Tibial artery (tissue), 4 donors: ENCODE results near the gene INSC.

Experiments used
- DNase-seq, 2 donors: peaks; one replicate each; pipeline ENCODE4 v3.0.0-alpha.2; 2019
- H3K27ac ChIP-seq, 2 donors: fragments of 200-600 bp; sonication (generic) in 1 of 2; 1 replicate in 1 of 2; 2 replicates in 1 of 2; pipeline ENCODE4 v1.5.1; 2018 to 2019; ENCODE audit warnings: mild to moderate bottlenecking in 1 of 2
- H3K27me3 ChIP-seq, 2 donors: fragments of 200-600 bp; sonication (generic) in 1 of 2; one replicate each; pipeline versions ENCODE4 v1.5.1 to v1.6.0; 2016 to 2019
- H3K36me3 ChIP-seq, 3 donors: fragments of 200-600 bp; sonication (generic) in 2 of 3; one replicate each; pipeline ENCODE4 v1.5.1; 2016 to 2019; ENCODE audit warnings: mild to moderate bottlenecking in 2 of 3
- H3K4me1 ChIP-seq, 4 donors: fragments of 200-600 bp; sonication (generic) in 2 of 4; 1 replicate in 3 of 4; 2 replicates in 1 of 4; pipeline ENCODE4 v1.5.1; 2016 to 2019
- H3K4me3 ChIP-seq, 2 donors: fragments of 200-600 bp; sonication (generic) in 1 of 2; 1 replicate in 1 of 2; 2 replicates in 1 of 2; pipeline ENCODE4 v1.5.1; 2018 to 2019; ENCODE audit warnings: mild to moderate bottlenecking in 2 of 2
- H3K9me3 ChIP-seq, 3 donors: fragments of 200-600 bp; sonication (generic) in 1 of 3; one replicate each; pipeline ENCODE4 v1.5.1; 2016 to 2019
- intact Hi-C: fragments of 100-400 bp; cut with DNase I; formaldehyde crosslinking; loops from one replicate; pipeline ENCODE4 v1.15.0; 2023; ENCODE audit warnings: low total_unique reads
- TF ChIP-seq, protein P1 (sequence below), 2 experiments: fragments of 200-600 bp in 1 of 2; fragments of 450-650 bp in 1 of 2; IDR thresholded peaks; one replicate each; pipeline ENCODE4 v1.5.1; 2017 to 2019; ENCODE audit warnings: antibody characterized with exemption in 2 of 2, mild to moderate bottlenecking in 1 of 2, moderate library complexity in 1 of 2

Gene INSC

DNA sequence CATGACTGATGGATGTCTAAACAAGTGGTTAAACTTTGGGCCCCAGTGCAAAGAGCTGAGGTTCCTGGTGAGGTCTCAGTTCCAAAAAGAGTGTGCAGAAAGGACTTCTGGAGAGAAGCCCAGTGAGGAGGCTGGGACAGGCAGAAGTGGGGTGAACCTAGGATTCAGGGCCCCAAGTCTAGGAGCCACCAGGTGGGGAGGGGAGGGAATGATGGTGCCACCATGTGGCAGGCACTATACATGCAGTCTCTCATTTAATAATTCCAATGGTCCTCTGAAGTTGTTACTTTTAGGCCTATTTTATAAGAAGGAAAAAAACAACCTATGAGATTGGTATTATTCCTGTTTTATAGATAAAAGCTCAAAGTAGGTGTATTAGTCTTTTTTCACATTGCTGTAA lies 102.0 kb downstream of the INSC start:
- no peak for DNase-seq
- TF ChIP-seq, protein P1, sequence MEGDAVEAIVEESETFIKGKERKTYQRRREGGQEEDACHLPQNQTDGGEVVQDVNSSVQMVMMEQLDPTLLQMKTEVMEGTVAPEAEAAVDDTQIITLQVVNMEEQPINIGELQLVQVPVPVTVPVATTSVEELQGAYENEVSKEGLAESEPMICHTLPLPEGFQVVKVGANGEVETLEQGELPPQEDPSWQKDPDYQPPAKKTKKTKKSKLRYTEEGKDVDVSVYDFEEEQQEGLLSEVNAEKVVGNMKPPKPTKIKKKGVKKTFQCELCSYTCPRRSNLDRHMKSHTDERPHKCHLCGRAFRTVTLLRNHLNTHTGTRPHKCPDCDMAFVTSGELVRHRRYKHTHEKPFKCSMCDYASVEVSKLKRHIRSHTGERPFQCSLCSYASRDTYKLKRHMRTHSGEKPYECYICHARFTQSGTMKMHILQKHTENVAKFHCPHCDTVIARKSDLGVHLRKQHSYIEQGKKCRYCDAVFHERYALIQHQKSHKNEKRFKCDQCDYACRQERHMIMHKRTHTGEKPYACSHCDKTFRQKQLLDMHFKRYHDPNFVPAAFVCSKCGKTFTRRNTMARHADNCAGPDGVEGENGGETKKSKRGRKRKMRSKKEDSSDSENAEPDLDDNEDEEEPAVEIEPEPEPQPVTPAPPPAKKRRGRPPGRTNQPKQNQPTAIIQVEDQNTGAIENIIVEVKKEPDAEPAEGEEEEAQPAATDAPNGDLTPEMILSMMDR (IDR thresholded peaks at IDR 0.05), result no peak
- no peaks in the 10 kb centered on the region for H3K36me3 ChIP-seq
- no peak overlapping the region for H3K27ac ChIP-seq
- no peaks in the 10 kb centered on the region for H3K27me3 ChIP-seq
- no peaks in the 10 kb centered on the region for H3K4me1 ChIP-seq
- H3K4me3 ChIP-seq, result no peak overlapping the region
- intact Hi-C loops, result no loop called here
- H3K9me3 ChIP-seq, result no peaks in the 10 kb centered on the region

DNA sequence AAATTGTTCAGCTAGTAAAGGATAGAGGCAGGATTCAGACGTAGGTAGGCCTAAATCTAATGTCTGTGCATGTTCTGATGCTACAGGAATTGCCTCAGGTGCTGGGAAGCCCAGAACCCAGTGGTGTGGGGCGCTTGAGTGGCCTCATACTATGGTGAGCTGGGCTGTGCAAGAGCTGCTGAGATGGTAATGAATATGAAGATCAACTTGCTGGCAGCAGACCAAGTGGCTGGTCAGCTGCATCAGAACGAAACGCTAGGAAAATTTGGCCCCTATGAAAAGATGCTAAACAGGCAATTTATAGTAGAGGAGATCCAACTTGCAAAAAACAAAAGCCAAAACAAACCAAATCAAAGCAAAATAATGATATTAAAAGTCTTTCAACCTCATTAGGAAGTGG lies 102.7 kb downstream of the INSC start:
- Histone ChIP-seq H3K36me3 (no peaks in the 10 kb centered on the region), H3K4me1 (no peaks in the 10 kb centered on the region), H3K9me3 (no peaks in the 10 kb centered on the region), H3K27me3 (no peaks in the 10 kb centered on the region), H3K27ac (no peak overlapping the region), H3K4me3 (no peak overlapping the region)
- DNase-seq, result no peak
- intact Hi-C loops, result no loop called here
- TF ChIP-seq, protein P1 (IDR thresholded peaks at IDR 0.05), result no peak

DNA sequence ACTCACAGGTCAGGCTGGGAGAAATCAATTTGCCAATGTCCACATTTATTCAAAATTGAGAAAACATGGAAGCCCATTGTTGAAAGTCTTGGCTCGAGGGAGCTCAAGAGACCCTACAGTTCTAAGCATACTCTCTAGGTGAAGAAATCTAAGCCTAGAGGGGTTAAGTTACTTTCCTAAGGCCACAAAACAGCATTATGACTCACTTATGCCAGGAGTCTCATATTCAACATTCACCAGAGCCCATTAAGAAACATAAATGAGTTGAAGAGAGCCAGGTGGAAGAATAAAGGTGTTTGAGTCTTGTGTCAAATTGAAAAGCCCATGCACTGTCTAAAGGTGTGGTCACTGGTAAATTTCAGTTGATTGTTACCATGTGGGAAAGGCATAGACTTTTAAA lies 108.1 kb downstream of the INSC start:
- intact Hi-C loops, result no loop called here
- no peaks in the 10 kb centered on the region for H3K4me1 ChIP-seq
- H3K9me3 ChIP-seq, result no peaks in the 10 kb centered on the region
- H3K27me3 ChIP-seq, result no peaks in the 10 kb centered on the region
- no peak overlapping the region for H3K27ac ChIP-seq
- no peak for DNase-seq
- H3K36me3 ChIP-seq, result no peaks in the 10 kb centered on the region
- H3K4me3 ChIP-seq, result no peak overlapping the region
- TF ChIP-seq, protein P1 (IDR thresholded peaks at IDR 0.05), result no peak

DNA sequence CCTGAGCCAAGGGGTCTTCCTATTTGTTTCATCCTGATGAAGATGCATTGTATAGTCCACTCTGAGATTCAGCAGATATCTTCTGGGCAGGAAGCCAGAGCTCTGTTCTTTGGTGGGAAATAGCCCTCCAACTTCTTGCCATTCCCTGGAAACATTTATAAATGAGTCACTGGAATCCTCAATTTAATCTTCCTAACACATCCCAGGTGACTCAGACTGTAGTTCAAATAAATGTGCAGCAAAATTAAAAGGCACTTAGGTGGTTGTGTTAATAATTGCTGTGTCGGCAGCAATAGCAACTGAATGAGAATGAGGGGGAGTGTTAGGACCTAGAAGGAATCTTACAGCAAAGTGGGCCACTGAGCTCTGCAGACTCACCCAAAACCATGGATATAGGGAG lies 108.6 kb downstream of the INSC start:
- Histone ChIP-seq H3K36me3 (no peaks in the 10 kb centered on the region), H3K27me3 (no peaks in the 10 kb centered on the region), H3K4me3 (no peak overlapping the region), H3K4me1 (no peaks in the 10 kb centered on the region), H3K27ac (no peak overlapping the region), H3K9me3 (no peaks in the 10 kb centered on the region)
- no peak for DNase-seq
- intact Hi-C loops, result no loop called here
- TF ChIP-seq, protein P1 (IDR thresholded peaks at IDR 0.05), result no peak

DNA sequence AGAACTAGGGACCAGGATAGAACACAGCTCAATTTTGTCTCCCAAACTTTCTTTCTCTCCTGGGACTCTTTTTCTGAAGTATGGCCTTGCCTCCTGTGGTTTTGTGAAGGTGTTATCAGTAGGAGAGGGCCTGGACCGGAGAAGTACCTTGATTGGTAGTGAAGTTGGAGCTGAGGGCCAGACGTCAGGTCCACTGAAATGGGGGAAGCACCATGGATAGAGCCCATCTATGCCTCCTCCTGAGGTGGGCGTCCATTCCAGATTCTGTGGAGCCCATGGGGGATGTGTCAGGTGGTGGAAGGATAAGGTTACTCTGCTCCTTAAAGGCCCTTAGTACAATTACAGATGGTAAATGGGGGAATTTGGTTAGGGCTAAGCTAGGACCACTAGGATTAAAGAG lies 109.7 kb downstream of the INSC start:
- H3K27ac ChIP-seq, result no peak overlapping the region
- H3K4me1 ChIP-seq, result no peaks in the 10 kb centered on the region
- no peak overlapping the region for H3K4me3 ChIP-seq
- intact Hi-C loops, result no loop called here
- no peaks in the 10 kb centered on the region for H3K27me3 ChIP-seq
- H3K9me3 ChIP-seq, result no peaks in the 10 kb centered on the region
- TF ChIP-seq, protein P1 (IDR thresholded peaks at IDR 0.05), result no peak
- no peak for DNase-seq
- H3K36me3 ChIP-seq, result no peaks in the 10 kb centered on the region

DNA sequence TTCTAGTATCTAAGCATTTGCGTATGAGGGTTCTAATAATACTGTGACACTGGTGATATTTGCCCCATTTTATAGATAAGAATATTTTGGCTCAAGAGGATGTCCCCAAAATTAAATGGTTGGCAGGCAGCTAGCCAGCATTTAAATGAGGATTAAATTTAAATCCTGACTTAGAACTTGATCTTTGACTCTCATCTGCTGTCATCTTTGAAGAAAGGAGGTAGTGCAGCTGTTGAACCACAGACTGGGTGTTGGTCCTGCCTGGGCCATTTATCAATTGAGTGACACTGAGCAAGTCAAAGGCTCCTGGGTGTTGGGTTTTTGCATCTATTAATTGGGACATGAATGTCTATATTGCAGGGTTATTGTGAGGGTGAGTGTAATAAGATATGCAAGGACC lies 112.3 kb downstream of the INSC start:
- Histone ChIP-seq H3K36me3 (no peaks in the 10 kb centered on the region), H3K9me3 (no peaks in the 10 kb centered on the region)
- intact Hi-C loops, result no loop called here

More for the DNA sequence above, 112.3 kb downstream of the INSC start:
- H3K27ac ChIP-seq, result no peak overlapping the region
- no peak overlapping the region for H3K4me3 ChIP-seq
- no peaks in the 10 kb centered on the region for H3K4me1 ChIP-seq
- H3K27me3 ChIP-seq, result no peaks in the 10 kb centered on the region
- TF ChIP-seq, protein P1 (IDR thresholded peaks at IDR 0.05), result no peak
- DNase-seq, result no peak
